ENCODE measurements around the gene LRRC14B. TPM values are rescaled to one million over a fixed set of nuclear protein-coding genes. Genes with fewer than 3 reads are reported as not detected.

Gene LRRC14B
- total RNA-seq, 1 donor from 2014 or later = not detected

- peaks cover 21% of the 10 kb centered on the region for H3K27me3 Mint-ChIP-seq (ENCODE audit: low read depth, unreplicated experiment)
- TF ChIP-seq EZH2 (IDR thresholded peaks at IDR 0.05; ENCODE audit: insufficient read depth, low read length) (no peak), CTCF (IDR thresholded peaks at IDR 0.05; ENCODE audit: insufficient read depth, low read depth, low read length) (no peak)
Observed at GRCh38 chr5:170971-171800, 20.1 kb upstream of the LRRC14B start.

GRCh38 chr5:171801-172331, 19.4 kb upstream of the LRRC14B start:
- no peak for DNase-seq (ENCODE audit: low read depth)
- Mint-ChIP-seq H3K4me3 (ENCODE audit: unreplicated experiment) (no peak overlapping the region), H3K36me3 (ENCODE audit: low read depth, unreplicated experiment) (no peaks in the 10 kb centered on the region), H3K9me3 (ENCODE audit: unreplicated experiment) (no peaks in the 10 kb centered on the region), H3K4me1 (ENCODE audit: low read depth, unreplicated experiment) (peaks cover 19% of the 10 kb centered on the region), H3K27ac (ENCODE audit: unreplicated experiment) (no peak overlapping the region), H3K27me3 (ENCODE audit: low read depth, unreplicated experiment) (peaks cover 25% of the 10 kb centered on the region)
- H3K9me3 ChIP-seq (ENCODE audit: insufficient read depth, low read depth, low read length) = no peaks in the 10 kb centered on the region
- H3K27me3 ChIP-seq (ENCODE audit: insufficient read depth, low read length) = no peaks in the 10 kb centered on the region
- TF ChIP-seq EZH2 (IDR thresholded peaks at IDR 0.05; ENCODE audit: insufficient read depth, low read length) (no peak), CTCF (IDR thresholded peaks at IDR 0.05; ENCODE audit: insufficient read depth, low read depth, low read length) (no peak)
- H2AFZ ChIP-seq (ENCODE audit: low read depth, low read length) = no peak overlapping the region
- no peak for FAIRE-seq
- H3K4me3 ChIP-seq (ENCODE audit: insufficient read depth, low read depth, low read length) = no peak overlapping the region
- no peak overlapping the region for H3K27ac ChIP-seq (ENCODE audit: low read depth, low read length)
- H4K20me1 ChIP-seq (ENCODE audit: insufficient read depth, low read length) = no peaks in the 10 kb centered on the region
- no peaks in the 10 kb centered on the region for H3K79me2 ChIP-seq (ENCODE audit: insufficient read depth, low read length)
- H3K9ac ChIP-seq (ENCODE audit: low read length) = no peak overlapping the region
- no peak overlapping the region for H3K4me2 ChIP-seq (ENCODE audit: low read length)
- no peaks in the 10 kb centered on the region for H3K36me3 ChIP-seq (ENCODE audit: insufficient read depth, low read length)
- H3K4me1 ChIP-seq (ENCODE audit: insufficient read depth, low read length) = peaks cover 24% of the 10 kb centered on the region

More at GRCh38 chr5:170971-171800, 20.1 kb upstream of the LRRC14B start:
- H3K27ac Mint-ChIP-seq (ENCODE audit: unreplicated experiment) = no peak overlapping the region
- no peak overlapping the region for H3K9ac ChIP-seq (ENCODE audit: low read length)
- DNase-seq (ENCODE audit: low read depth) (no peak), FAIRE-seq (no peak)
- peaks cover 24% of the 10 kb centered on the region for H3K4me1 ChIP-seq (ENCODE audit: insufficient read depth, low read length)
- no peaks in the 10 kb centered on the region for H3K79me2 ChIP-seq (ENCODE audit: insufficient read depth, low read length)
- no peaks in the 10 kb centered on the region for H3K36me3 Mint-ChIP-seq (ENCODE audit: low read depth, unreplicated experiment)
- no peak overlapping the region for H2AFZ ChIP-seq (ENCODE audit: low read depth, low read length)
- no peaks in the 10 kb centered on the region for H3K27me3 ChIP-seq (ENCODE audit: insufficient read depth, low read length)
- no peaks in the 10 kb centered on the region for H3K36me3 ChIP-seq (ENCODE audit: insufficient read depth, low read length)
- no peaks in the 10 kb centered on the region for H4K20me1 ChIP-seq (ENCODE audit: insufficient read depth, low read length)
- H3K4me3 ChIP-seq (ENCODE audit: insufficient read depth, low read depth, low read length) = no peak overlapping the region
- H3K4me2 ChIP-seq (ENCODE audit: low read length) = no peak overlapping the region
- no peaks in the 10 kb centered on the region for H3K9me3 Mint-ChIP-seq (ENCODE audit: unreplicated experiment)
- H3K4me3 Mint-ChIP-seq (ENCODE audit: unreplicated experiment) = no peak overlapping the region
- no peak overlapping the region for H3K27ac ChIP-seq (ENCODE audit: low read depth, low read length)
- peaks cover 14% of the 10 kb centered on the region for H3K4me1 Mint-ChIP-seq (ENCODE audit: low read depth, unreplicated experiment)
- no peaks in the 10 kb centered on the region for H3K9me3 ChIP-seq (ENCODE audit: insufficient read depth, low read depth, low read length)

GRCh38 chr5:172421-172820, 18.9 kb upstream of the LRRC14B start:
- peaks cover 29% of the 10 kb centered on the region for H3K27me3 Mint-ChIP-seq (ENCODE audit: low read depth, unreplicated experiment)
- H3K4me3 Mint-ChIP-seq (ENCODE audit: unreplicated experiment) = no peak overlapping the region
- no peak overlapping the region for H3K9ac ChIP-seq (ENCODE audit: low read length)
- no peaks in the 10 kb centered on the region for H3K36me3 ChIP-seq (ENCODE audit: insufficient read depth, low read length)
- H3K36me3 Mint-ChIP-seq (ENCODE audit: low read depth, unreplicated experiment) = no peaks in the 10 kb centered on the region
- H3K27me3 ChIP-seq (ENCODE audit: insufficient read depth, low read length) = no peaks in the 10 kb centered on the region
- DNase-seq (ENCODE audit: low read depth) (no peak), FAIRE-seq (no peak)
- H3K79me2 ChIP-seq (ENCODE audit: insufficient read depth, low read length) = no peaks in the 10 kb centered on the region
- TF ChIP-seq EZH2 (IDR thresholded peaks at IDR 0.05; ENCODE audit: insufficient read depth, low read length) (no peak), CTCF (IDR thresholded peaks at IDR 0.05; ENCODE audit: insufficient read depth, low read depth, low read length) (no peak)
- H3K4me1 ChIP-seq (ENCODE audit: insufficient read depth, low read length) = peaks cover 23% of the 10 kb centered on the region
- no peak overlapping the region for H3K27ac ChIP-seq (ENCODE audit: low read depth, low read length)
- H3K27ac Mint-ChIP-seq (ENCODE audit: unreplicated experiment) = no peak overlapping the region
- no peaks in the 10 kb centered on the region for H3K9me3 ChIP-seq (ENCODE audit: insufficient read depth, low read depth, low read length)
- no peak overlapping the region for H3K4me3 ChIP-seq (ENCODE audit: insufficient read depth, low read depth, low read length)
- H3K9me3 Mint-ChIP-seq (ENCODE audit: unreplicated experiment) = no peaks in the 10 kb centered on the region
- no peak overlapping the region for H3K4me2 ChIP-seq (ENCODE audit: low read length)
- peaks cover 19% of the 10 kb centered on the region for H3K4me1 Mint-ChIP-seq (ENCODE audit: low read depth, unreplicated experiment)
- H4K20me1 ChIP-seq (ENCODE audit: insufficient read depth, low read length) = no peaks in the 10 kb centered on the region
- no peak overlapping the region for H2AFZ ChIP-seq (ENCODE audit: low read depth, low read length)
